ENCODE measurements around the gene FARP2.
A peak's percentile ranks its signal among the peaks of the same experiment; 100 is the strongest.

FARP2 gene

GRCh38 chr2:241310917-241311566, 45.0 kb upstream of the FARP2 start:
- DNase-seq (ENCODE audit: low spot score) = no peak
- TF ChIP-seq CTCF (IDR thresholded peaks at IDR 0.05; ENCODE audit: extremely low read depth, insufficient read depth, missing control alignments) = no peak
- in situ Hi-C loops (cut with MboI; ENCODE audit: low pct_unique_long_range_greater_than_20kb, low sequenced_read_pairs, unreplicated experiment) = no loop called here

DNA sequence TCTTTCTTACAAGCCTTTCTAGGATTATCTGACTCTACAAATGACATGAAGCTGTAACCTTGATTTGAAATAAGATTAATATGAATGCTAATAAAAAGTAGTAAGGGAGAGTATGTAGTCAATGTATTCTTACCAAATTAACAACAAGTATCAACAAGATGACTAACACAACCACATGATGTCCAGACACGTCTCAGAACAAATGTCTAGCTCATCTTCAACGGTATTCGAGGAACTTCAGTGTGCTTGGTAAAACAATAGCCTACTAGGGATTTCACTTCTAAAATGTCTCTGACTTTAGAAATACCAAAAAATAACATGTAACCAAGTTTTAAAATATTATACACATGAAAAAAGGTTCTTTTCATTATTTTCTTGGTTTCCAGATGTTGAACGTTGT, 44.0 kb upstream of the FARP2 start:
- DNase-seq (ENCODE audit: low spot score) = no peak
- no peak for TF ChIP-seq CTCF (IDR thresholded peaks at IDR 0.05; ENCODE audit: extremely low read depth, insufficient read depth, missing control alignments)
- in situ Hi-C loops (cut with MboI; ENCODE audit: low pct_unique_long_range_greater_than_20kb, low sequenced_read_pairs, unreplicated experiment) = no loop called here

- no peak for DNase-seq (ENCODE audit: low spot score)
- no peak for TF ChIP-seq CTCF (IDR thresholded peaks at IDR 0.05; ENCODE audit: extremely low read depth, insufficient read depth, missing control alignments)
- in situ Hi-C loops (cut with MboI; ENCODE audit: low pct_unique_long_range_greater_than_20kb, low sequenced_read_pairs, unreplicated experiment) = no loop called here
Observed at GRCh38 chr2:241313543-241314095, 42.5 kb upstream of the FARP2 start.

- in situ Hi-C loops (cut with MboI; ENCODE audit: low pct_unique_long_range_greater_than_20kb, low sequenced_read_pairs, unreplicated experiment) = no loop called here
- DNase-seq (ENCODE audit: low spot score) = no peak
- no peak for TF ChIP-seq CTCF (IDR thresholded peaks at IDR 0.05; ENCODE audit: extremely low read depth, insufficient read depth, missing control alignments)
Observed at GRCh38 chr2:241314226-241315092, 41.6 kb upstream of the FARP2 start.

GRCh38 chr2:241315093-241315878, 40.8 kb upstream of the FARP2 start, which contains the start of gene HDLBP:
HDLBP (minus strand) TSS chr2:241315672; CDS start chr2:241266869, 48,803 bp downstream.
- peak; percentile 77 for TF ChIP-seq CTCF (IDR thresholded peaks at IDR 0.05; ENCODE audit: extremely low read depth, insufficient read depth, missing control alignments)
- DNase-seq (ENCODE audit: low spot score) = peak; percentile 99
- in situ Hi-C loops (cut with MboI; ENCODE audit: low pct_unique_long_range_greater_than_20kb, low sequenced_read_pairs, unreplicated experiment) = no loop called here
